Measurements from ENCODE around the gene SCPEP1.
A peak's percentile ranks its signal among the peaks of the same experiment; 100 is the strongest.
"Not testable (repeated sequence)": the region's sequence is repeated elsewhere in the genome, so short reads cannot be mapped to it uniquely, and the experiment has no call there.

The SCPEP1 gene

GRCh38 chr17:56945938-56946505, 31.9 kb upstream of the SCPEP1 start:
- TF ChIP-seq CTCF (IDR thresholded peaks at IDR 0.05; ENCODE audit: insufficient read depth, low read depth, low read length, missing control alignments): no peak
- DNase-seq (ENCODE audit: low read depth): no peak

DNA sequence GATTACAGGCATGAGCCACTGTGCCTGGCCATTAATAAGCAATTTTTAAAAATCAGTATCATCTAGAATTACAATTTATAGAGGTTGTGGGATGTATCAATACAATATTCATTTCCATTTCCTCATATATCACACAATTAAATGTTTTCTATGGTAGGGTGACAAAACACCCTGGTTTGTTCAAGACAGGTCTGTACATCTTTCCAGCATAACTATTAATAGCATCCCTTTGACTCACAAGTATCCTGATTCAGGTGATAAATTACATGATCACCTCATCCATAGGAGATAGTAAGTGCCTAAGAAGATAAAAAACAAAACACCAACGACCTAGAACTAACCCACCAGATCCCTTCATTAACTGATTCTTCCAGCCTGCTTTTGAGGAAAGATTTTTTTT, 30.2 kb upstream of the SCPEP1 start:
- H3K4me3 ChIP-seq (ENCODE audit: low read depth, low read length): no peak overlapping the region
- no peak for DNase-seq (ENCODE audit: low read depth)
- no peak for TF ChIP-seq CTCF (IDR thresholded peaks at IDR 0.05; ENCODE audit: insufficient read depth, low read depth, low read length, missing control alignments)

More at GRCh38 chr17:56945938-56946505, 31.9 kb upstream of the SCPEP1 start:
- no peak overlapping the region for H3K4me3 ChIP-seq (ENCODE audit: low read depth, low read length)

GRCh38 chr17:56948491-56948890, 29.4 kb upstream of the SCPEP1 start:
- TF ChIP-seq CTCF (IDR thresholded peaks at IDR 0.05; ENCODE audit: insufficient read depth, low read depth, low read length, missing control alignments): no peak
- no peak for DNase-seq (ENCODE audit: low read depth)
- no peak overlapping the region for H3K4me3 ChIP-seq (ENCODE audit: low read depth, low read length)

GRCh38 chr17:56949595-56949994, 28.3 kb upstream of the SCPEP1 start:
- TF ChIP-seq CTCF (IDR thresholded peaks at IDR 0.05; ENCODE audit: insufficient read depth, low read depth, low read length, missing control alignments): no peak
- H3K4me3 ChIP-seq (ENCODE audit: low read depth, low read length): no peak overlapping the region
- DNase-seq (ENCODE audit: low read depth): no peak

GRCh38 chr17:56956992-56957391, 20.9 kb upstream of the SCPEP1 start:
- no peak for TF ChIP-seq CTCF (IDR thresholded peaks at IDR 0.05; ENCODE audit: insufficient read depth, low read depth, low read length, missing control alignments)
- H3K4me3 ChIP-seq (ENCODE audit: low read depth, low read length): no peak overlapping the region
- DNase-seq (ENCODE audit: low read depth): no peak

GRCh38 chr17:56960596-56961538, 17.1 kb upstream of the SCPEP1 start, which contains the start of gene COIL:
TSS of gene COIL (minus strand) at chr17:56961050. CDS start at chr17:56961019, 31 bp downstream.
- TF ChIP-seq CTCF (IDR thresholded peaks at IDR 0.05; ENCODE audit: insufficient read depth, low read depth, low read length, missing control alignments): peak; percentile 96

GRCh38 chr17:56965241-56965640, 12.7 kb upstream of the SCPEP1 start:
- not testable (repeated sequence) for DNase-seq (ENCODE audit: low read depth); H3K4me3 ChIP-seq (ENCODE audit: low read depth, low read length)

More at GRCh38 chr17:56960596-56961538, 17.1 kb upstream of the SCPEP1 start, which contains the start of gene COIL:
- peak; percentile 96 for DNase-seq (ENCODE audit: low read depth)
- peak within 1 kb of the TSS; percentile 69 for H3K4me3 ChIP-seq (ENCODE audit: low read depth, low read length)

GRCh38 chr17:56965681-56966080, 12.2 kb upstream of the SCPEP1 start:
- not testable (repeated sequence) for DNase-seq (ENCODE audit: low read depth); H3K4me3 ChIP-seq (ENCODE audit: low read depth, low read length)
